Fibroblast of skin of back (primary cell): Measurements from ENCODE around the gene STARD4.
A peak's percentile ranks its signal among the peaks of the same experiment; 100 is the strongest.

Experiments used
- DNase-seq: peaks from one replicate; pipeline ENCODE4 v3.0.0-alpha.2; 2013

The STARD4 gene

DNA sequence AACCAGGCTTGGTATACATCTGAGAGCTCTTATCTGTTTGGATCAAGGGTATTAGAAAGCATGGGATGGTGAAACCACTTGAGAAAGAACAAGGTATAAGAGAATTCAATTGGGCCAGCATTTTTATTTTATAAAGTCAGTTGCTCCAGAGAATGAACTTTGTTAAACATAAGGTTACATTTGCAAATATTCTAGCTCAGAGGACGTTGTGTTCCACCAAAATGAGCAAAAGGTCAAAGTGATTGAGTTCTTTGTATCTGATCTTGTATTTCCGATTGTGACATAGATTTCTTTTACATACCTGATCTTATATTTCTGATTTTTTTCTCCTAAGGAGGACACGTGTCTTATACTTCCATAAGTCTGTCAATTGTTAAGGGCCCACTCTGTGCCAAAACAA, 8.6 kb upstream of the STARD4 start:
- DNase-seq: no peak

DNA sequence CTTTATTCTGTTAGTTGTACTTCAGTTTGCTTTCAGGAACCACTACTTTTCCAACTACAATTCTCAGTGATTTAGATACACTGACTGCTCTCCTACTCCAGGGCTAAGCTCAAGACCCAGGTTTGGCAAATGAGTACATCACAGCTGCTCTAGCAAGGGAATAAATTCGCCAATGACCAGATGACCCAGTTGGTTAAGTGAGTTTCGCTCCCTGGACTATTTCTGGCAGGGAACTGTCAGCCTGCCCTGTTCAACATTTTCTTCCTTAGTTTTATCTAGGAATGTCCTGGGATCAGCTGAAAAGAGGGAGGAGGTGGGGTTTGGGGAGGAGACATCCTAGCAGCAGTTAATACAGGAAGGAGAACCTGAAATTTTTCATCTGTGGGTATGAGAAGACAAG, 6.4 kb upstream of the STARD4 start:
- no peak for DNase-seq

DNA sequence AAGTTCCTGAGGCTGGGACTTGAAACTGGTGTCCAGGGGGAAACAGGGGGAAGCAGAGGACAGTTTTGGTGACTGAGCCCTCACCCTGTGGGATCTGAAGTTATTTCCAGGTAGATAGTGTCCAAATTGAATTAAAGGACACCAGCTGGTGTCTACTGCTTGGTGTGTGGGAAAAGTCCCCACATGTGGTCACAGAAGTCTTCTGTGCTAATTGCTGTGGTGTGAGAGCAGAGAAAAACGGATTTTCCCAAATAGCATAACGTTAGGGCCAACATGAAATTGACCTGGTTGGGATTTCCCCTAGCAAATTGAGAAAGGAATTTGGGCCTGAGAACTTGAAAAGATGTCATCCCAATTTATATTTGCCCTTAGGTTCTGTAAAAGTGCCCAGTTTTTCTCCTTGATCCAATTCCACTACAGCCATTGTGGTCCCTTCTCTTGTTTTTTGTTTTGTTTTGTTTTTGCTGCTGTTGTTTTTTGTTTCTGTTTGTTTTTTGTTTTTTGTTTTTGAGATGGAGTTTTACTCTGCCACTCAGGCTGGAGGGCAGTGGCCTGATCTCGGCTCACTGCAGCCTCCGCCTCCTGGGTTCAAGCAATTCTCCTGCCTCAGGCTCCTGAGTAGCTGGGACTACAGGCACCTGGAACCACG, 5.6 kb upstream of the STARD4 start:
- DNase-seq: no peak

DNA sequence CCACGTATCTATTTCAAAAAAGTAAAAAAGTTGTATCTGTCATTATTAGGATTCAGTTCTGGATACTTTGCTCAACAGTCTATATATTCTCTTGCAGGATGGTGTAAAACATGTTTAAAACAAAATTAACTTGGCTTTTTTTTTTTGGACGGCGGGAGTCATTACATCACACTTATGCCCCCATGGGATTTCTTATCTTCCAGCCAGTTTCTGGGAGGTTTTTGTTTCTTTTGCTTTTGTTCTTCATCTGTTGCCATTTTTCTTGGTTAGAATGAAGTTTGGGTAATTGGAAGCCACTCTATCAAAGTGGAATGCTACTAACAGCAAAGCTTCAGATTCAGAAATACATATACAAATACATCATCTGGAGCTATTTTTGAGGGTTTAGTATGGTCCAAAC, 1.8 kb upstream of the STARD4 start:
- DNase-seq: no peak

DNA sequence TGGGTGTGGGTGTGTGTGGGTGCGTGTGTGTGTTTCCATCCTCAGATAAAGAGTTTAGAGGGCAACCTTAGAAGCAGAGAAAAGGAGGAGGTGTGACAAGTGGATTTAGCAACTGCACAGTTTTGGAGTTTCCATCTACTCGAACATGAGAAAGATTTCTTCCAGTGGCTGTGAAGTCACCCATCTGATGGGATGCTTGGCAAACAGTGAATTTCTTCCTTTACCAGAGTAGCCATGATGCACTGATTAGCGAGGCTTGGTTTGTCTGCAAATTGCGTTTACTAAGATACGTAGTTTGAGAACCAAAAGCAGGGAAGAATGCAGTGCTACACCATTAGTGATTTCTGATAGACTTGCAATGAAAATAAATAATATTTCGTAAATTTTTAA, 791 bp upstream of the STARD4 start:
- DNase-seq: no peak

DNA sequence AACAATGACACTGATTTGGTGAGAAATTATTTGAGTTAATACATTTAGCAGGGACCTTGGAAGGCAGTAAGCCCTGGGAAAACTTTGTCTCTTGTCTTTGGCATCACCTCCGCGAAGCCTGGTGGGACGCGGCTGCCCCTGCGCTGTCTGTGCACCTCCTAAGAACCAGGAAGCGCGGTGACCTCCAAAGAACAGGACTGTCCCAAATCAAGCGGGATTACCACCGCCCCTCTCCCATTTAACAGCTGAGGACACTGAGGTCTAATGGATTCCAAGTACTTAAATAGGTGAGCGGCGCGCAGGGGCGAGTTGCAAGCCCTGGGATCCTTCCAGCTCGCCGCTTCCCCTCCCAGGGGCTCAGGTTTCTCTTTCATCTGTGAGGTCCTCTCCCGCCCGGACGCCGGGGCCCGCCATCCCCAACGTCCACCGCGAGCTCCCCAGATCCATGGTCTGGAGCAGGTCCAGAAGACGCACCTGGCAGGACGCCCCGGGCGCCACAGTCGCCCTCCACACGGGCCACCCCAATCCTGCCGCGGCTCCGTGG, 432 bp downstream of the STARD4 start:
- DNase-seq: peak; percentile 29

DNA sequence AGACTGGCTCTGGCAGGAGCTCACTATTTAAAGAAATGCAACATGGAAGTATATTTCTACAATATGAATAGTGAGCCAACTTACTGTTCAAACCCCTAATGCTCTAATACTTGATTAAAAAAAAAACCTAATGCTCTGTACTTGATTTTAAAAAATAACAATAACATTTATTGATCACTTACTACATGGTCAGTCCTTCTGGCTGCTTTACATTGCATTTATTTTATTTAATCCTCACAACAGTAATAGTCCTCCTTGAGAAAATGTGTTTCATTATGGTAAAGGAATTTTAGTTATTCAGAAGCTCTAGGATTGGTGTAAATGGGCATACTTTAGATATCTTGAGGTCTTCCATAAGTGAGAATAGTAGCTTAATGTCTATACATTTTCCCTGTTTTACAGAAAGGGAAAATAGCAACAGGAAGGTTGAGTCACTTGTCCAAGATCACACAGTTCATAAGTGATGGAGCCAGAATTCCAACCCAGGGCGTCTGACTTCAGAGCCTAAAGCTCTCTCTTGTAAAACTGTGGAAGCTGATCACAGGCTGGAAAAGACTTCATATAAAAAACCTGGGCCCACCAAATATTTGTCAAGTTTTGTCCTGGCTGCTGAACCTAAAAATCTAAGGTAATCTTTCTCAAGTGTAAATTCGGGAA, 1.0 kb downstream of the STARD4 start:
- DNase-seq: peak; percentile 67

DNA sequence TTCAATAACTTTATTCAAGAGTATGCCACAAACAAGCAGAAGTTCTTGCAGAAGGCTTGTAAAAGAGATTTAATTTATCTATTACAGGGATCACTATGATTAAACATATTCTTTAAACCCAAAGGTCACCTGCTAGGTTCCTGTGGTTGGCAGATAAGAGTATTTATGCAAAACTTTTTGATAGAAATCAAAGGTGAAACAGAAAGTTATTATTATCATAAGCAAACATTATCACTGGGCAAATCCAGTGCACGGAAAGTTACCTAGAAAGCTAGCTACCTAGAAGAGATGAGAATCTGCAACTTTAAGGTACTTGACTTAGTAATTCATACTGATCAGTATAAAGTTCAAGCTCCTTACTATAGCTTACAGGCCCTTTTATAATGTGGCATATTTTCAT, 3.2 kb downstream of the STARD4 start:
- no peak for DNase-seq

DNA sequence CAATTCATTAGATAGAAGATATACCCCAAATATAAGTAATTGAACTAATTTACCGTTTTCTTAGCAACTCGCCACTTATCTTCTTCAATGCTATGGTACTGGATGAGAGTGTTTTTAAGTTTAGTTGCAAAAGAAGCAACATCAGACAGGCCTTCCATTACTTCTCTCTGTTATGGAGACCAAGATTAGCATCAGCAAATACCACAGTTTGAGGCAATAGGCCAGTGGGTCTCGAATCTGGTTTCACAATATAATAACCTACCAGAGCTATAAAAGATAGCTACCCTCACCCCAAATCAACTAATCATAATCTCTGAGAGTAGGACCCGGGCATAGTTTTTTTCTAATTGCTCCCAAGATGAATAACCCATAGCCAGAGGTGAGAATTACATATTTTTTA, 5.1 kb downstream of the STARD4 start:
- no peak for DNase-seq

DNA sequence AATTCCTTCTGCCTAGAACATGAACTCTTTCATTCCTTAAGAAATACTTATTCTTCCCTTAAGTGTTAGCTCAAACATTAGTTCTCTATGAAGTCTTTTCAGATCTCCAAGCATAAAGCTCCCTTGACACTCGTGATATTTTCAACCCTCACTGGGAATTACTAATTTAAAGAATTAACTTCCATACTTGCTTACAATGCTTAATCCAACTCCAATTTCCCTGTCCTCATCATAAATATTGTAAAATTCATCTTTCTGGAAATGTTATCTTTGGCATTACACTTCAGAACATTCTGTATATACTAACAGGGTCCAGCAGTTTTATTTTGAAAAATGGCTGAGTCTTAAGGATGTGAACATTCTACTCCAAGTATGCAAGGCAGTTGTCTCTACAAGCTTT, 7.2 kb downstream of the STARD4 start:
- DNase-seq: no peak

DNA sequence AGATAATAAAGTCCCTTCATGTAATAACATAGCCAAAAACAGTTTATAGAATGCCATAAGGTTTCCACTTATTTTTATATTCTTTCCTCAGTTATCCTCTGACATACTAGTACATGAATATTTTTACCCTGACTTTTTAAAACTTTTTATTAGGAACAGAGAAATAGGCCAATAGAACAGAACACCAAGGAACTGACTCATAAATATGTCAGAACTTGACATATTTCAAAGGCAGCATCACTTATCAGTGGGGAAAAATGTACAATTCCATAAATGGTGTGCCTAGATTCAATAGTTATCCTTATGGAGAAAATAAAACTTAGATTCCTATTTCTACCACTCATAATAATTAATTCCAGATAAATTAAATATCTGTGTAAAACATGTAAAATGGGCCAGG, 9.4 kb downstream of the STARD4 start:
- DNase-seq: peak; percentile 87

DNA sequence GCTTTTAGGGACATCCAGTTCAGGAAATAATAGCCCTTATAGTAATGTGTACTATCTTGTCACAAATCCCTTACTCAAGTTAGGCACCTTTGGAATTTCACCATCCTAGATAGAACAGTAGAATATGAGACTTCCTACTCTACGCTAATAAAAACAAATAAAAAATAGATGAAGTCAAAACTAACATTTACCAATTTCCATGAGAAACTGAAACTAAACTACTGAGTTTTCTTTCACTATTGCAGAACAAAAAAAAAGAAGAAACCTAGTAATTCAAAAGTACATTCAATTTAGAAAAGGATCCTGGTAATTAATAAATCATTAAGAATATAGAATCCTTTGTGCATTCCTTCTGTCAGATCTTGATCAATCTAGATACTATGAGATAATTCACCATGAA, 14.0 kb downstream of the STARD4 start:
- no peak for DNase-seq

DNA sequence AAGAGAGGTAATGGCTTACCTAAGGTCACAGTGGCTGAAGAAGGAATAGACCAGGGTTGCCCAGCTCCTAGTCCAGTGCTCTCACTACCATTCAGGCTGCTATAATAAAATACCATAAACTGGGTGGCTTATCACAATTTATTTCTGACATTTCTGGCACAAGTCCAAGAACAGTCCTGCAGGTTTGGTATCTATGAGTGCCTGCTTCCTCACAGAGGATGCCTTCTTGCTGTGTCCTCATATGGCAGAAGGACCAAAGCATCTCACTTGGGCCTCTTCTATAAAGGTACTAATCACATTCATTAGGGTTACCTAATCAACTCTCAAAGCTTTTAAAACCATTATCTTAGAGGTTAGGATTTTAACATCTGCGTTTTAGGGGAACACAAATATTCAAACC, 17.2 kb downstream of the STARD4 start:
- DNase-seq: no peak

DNA sequence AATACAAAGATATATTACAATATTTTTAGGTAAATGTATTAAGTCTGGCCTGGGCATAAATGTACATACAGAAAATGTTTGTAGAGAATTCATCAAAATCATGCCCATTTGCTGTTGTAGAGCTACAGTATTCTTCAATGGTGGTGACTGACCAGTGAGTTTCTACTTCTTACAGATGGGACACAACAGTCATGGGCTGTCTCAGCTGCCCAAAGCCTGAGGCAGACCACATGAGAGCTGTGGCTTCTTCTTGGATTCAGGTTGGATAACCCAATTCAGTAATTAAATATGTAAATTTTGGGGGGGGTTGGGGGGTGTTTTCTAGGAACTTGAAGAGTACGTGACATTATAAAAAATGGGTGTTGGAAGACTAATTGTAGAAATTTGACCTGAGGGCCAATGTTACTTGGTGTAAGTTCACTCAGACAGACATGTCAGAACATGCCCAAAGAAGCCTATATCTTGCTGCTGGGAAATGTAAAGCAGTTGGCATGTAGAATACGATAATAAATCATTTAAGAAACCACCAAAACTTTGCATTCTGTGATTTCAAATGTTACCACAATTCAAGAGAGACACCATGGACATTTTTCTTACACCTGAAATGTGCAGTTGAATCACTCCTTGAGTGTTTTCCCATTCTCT, 17.9 kb downstream of the STARD4 start:
- no peak for DNase-seq

DNA sequence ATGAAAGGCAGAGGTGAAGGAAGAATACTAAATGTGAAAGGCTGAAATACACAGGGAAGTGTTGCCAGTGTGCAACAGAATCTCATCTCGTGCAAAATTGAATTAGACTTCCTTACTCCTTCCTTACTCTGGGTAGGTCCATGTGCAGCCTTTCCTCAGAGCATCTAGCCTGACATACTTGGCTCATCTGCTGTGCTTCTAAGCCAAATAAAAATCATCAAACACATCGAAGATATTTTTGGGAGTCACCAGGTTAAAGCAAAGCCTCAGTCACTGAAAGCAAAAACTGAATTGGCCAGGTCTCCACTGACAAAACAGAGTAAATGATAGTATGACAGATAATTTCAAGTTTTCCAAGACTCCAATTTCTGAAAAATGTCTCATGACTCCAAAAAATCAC, 19.3 kb downstream of the STARD4 start:
- no peak for DNase-seq

DNA sequence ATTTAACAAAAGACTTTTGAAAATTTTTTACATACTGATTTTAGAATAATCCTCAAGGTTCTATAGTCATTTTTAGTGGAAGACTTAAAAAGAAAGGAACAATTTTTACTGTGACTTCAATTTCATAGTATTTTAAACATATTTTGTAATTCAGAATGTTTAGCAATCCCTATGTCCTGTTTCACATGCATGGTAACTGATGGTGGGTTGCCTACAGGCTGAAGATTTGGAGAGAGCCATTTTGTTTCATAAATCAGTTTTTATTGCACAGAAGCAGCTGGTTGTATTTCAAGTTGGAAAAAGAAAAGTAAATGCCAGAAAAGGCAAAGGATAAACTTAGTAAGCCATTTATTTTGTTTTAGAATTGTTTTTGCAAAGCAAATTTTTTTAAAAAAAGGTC, 24.0 kb downstream of the STARD4 start:
- no peak for DNase-seq

DNA sequence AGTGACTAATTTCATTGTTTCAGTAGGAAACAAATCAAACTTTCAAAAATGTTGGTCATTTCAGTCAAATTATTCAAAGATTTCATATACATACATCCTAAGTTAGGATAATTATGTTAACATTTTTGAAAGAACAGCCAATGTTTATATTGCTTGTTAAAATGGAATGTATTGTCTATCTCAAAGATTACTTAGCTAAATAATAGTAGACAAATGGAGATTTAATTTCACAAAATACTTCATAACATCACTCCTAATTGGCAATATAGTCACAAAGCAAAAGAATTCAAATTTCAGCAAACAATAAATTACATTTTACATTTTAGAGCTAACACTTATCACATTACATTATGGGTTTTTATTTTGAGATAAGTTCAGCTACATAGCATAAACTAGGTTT, 25.4 kb downstream of the STARD4 start:
- no peak for DNase-seq

DNA sequence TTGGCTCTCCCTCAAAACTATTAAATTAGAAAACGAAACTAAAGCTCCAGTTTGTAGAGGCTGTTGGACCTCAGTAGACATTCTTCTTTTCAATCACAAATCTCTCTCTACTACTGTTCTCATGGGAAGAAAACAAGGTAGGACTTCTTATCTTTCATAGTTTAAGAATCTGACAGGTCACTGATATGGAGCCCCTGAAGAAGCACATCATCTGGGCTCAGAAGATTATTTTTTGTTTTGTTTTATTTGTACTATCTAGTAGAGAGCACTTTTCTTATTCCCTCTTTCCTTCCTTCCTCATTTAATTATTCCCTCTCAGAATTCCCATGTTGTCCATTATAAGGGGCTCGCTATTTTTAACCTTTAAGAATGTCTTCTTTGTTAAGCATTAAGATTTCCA, 26.3 kb downstream of the STARD4 start:
- DNase-seq: no peak

DNA sequence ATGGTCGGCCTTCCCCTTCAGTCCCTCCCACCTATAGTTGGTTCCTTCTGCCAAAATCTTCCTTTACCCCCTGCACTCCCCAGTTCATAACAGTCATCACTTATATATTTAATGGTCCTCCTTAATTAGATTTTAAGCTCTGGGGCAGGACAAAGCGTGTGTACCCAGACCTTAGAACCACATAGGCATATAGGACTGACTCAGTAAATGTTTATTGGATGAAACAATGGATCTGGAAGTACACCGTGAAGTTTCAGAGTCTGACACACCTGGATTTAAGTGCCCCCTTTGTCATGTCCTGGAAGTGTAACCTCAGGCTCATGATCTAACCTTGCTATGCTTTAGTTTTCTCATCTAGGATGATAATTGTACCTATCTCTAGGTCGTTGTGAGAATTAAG, 32.0 kb downstream of the STARD4 start:
- no peak for DNase-seq

DNA sequence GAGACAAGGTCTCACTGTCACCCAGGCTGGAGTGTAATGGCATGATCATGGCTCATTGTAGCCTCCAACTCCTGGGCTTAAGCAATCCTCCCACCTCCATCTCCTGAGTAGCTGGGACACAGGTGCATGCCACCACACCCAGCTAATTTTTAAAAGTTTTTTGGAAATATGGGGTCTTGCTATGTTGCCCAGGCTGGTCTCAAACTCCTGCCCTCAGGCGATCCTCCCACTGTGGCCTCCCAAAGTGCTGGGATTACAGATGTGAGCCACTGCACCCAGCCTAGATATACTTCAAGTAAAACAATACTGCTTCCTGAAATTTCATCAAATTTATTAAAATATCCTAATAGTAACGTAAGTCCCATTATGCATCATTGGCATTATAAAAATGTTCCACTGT, 33.4 kb downstream of the STARD4 start:
- DNase-seq: no peak

DNA sequence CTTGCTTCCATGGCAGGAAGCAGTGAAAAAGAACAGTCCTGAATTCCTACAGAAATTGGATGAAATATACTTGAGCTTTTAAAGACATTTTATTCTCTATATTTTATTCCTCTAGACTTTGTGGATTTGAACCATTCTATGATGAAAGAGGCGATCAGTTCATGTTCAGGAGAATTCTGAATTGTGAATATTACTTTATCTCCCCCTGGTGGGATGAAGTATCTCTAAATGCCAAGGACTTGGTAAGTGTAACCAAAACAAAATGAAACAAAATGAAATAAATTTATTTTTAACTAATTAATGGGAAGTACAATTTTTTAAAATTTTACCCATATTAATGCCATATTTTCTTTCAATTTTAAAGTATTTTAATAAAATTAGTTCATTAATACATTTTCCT, 34.1 kb downstream of the STARD4 start:
- DNase-seq: no peak

DNA sequence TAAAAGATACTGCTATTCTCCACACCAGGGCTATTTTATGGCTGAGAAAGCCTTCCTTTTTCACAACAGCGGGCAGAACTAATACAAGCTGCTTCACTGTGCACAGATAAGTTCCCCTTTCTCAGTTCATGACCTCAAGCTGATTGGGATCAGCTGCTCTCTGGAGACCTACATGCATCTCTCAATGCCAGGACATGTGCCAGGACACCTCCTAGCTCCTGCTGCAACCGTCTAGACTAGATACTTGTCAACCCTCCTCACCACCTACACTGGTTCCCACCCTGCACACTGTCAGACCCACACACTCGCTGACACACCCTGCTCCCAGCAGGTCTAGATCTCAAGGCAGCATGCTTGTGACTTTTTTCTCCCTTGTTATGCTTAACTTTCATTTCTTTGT, 39.8 kb downstream of the STARD4 start:
- no peak for DNase-seq

DNA sequence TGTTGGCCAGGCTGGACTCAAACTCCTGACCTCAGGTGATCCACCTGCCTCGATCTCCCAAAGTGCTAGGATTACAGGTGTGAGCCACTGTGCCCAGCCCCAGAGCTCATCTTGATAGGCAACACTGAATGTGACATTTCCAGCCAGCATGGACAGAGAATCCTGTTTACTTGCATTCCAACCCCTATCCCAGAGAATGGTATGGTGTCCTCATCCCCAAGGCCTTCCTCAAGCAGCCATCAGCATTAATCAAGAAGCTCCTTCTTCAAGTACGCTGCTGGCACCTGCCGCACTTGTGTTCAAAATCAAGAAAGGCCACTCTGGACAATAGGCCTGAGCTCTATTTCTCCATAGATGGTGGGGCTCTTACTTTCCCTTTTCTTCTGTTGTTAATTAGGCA, 40.2 kb downstream of the STARD4 start:
- no peak for DNase-seq

DNA sequence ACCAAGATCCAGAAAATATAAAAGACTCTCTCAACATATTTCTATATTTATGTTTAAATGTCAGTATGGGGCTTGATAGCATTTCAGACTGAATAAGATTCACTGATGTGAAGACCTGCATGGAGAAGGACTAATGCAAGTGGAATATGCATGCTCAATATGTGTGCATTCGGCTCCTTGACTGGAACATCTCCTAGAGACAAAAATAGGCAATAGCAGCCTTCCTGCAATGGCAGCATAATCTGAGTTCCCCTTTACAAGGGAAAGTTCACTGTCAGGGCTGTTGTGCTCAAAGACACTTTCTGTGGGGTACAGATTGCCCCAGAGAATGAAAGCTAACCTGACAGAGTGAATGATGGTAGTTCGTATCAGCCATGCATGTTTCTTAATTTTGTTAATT, 42.4 kb downstream of the STARD4 start:
- no peak for DNase-seq
